Karpas-422 (cell line): ENCODE data around the gene CHORDC1. TPM values are rescaled to one million over a fixed set of nuclear protein-coding genes. Genes with fewer than 3 reads are reported as not detected.

Source experiments
- DNase-seq: peaks from one replicate; pipeline ENCODE4 v3.0.0-alpha.2; 2015
- H2AFZ ChIP-seq: fragments of 200-600 bp; sonication (generic); 2 replicates; pipeline ENCODE4 v1.6.1; 2014; ENCODE audit warnings: antibody characterized with exemption, low read length, mixed read lengths
- H3K27ac ChIP-seq: fragments of 200-600 bp; sonication (generic); 2 replicates; pipeline ENCODE4 v1.5.1; 2014; ENCODE audit warnings: mild to moderate bottlenecking, low read length, moderate library complexity
- H3K27me3 ChIP-seq: fragments of 200-600 bp; sonication (generic); 2 replicates; pipeline ENCODE4 v1.6.1; 2014; ENCODE audit warnings: low read length, mixed read lengths
- H3K36me3 ChIP-seq: fragments of 200-600 bp; sonication (generic); 2 replicates; pipeline ENCODE4 v1.6.1; 2014; ENCODE audit warnings: low read length, mixed read lengths; ENCODE audit not compliant: insufficient read depth
- H3K4me1 ChIP-seq: fragments of 200-600 bp; sonication (generic); 2 replicates; pipeline ENCODE4 v1.6.1; 2014; ENCODE audit warnings: mild to moderate bottlenecking, low read length, mixed read lengths
- H3K4me2 ChIP-seq: fragments of 200-600 bp; sonication (generic); 2 replicates; pipeline ENCODE4 v1.6.1; 2014; ENCODE audit warnings: low read length, low read depth, mild to moderate bottlenecking; ENCODE audit not compliant: poor library complexity, severe bottlenecking
- H3K4me3 ChIP-seq: fragments of 200-600 bp; sonication (generic); 2 replicates; pipeline ENCODE4 v1.5.1; 2014; ENCODE audit warnings: mild to moderate bottlenecking, antibody characterized with exemption, low read length, mixed read lengths
- H3K79me2 ChIP-seq: fragments of 200-600 bp; sonication (generic); 2 replicates; pipeline ENCODE4 v1.6.1; 2014; ENCODE audit warnings: mild to moderate bottlenecking, low read length, mixed read lengths
- H3K9ac ChIP-seq: fragments of 200-600 bp; sonication (generic); 2 replicates; pipeline ENCODE4 v1.6.0; 2014; ENCODE audit warnings: low read length
- H3K9me2 ChIP-seq: fragments of 200-600 bp; sonication (generic), shearing (Covaris generic); replicated peaks from 2 replicates; pipeline ENCODE4 v1.6.0; 2014; ENCODE audit warnings: mild to moderate bottlenecking, low read length, moderate library complexity; ENCODE audit not compliant: insufficient read depth
- H3K9me3 ChIP-seq: fragments of 300-700, 200-600 bp; sonication (generic); 2 replicates; pipeline ENCODE4 v1.6.1; 2014; ENCODE audit warnings: low read length, mixed read lengths
- H4K20me1 ChIP-seq: fragments of 200-600 bp; sonication (generic); 2 replicates; pipeline ENCODE4 v1.6.1; 2014; ENCODE audit warnings: mild to moderate bottlenecking, antibody characterized with exemption, low read length, low read depth; ENCODE audit not compliant: insufficient read depth
- total RNA-seq: library from RNA; depleted of rRNA; stranded (reverse); fragments of >200 nt; shearing (Covaris generic); gene quantifications from 2 replicates; pipeline ENCODE4 v1.2.3, GENCODE V29; 2014; ENCODE audit warnings: low replicate concordance; rRNA removed

Gene CHORDC1
- 134 and 204 TPM in 2 replicates for total RNA-seq

DNA sequence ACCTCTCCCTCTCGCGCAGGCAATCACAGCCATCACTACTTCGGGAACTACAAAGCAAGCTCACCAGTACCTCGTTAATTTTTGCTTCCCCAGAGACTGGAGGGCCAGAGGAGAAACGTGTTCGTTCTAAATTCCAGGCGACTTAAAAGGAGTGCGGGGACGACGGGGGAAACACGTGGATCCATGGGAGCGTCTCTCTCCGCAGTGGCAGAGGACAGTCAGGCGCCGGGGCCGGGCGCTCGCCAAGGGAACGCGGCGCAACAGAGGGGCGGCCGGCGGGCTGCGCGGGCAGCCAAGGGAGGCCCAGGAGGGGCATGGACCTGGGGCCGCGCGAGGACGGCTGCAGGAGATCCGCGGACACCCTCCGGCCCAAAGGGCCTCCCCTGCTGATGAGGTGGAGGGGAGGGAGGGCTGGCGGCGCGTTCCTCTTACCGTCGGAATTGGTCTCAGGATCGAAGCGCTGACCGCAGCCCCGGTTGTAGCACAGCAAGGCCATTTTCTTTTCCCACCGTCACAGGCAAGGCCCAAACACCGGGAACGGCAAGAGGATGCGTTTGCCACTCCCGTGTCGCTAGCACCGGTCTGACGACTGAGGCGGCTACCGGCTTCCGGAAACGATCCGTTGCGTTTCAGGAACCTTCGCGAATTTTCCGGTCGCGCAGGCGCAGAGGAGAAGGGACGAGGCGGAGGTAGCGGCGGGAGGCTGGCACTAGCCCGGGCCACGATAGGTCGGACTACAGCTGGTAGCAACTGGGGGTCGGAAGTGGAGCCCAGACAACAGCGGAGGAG is at the start of gene CHORDC1:
TSS of gene CHORDC1 (minus strand) at position 591 of the 789 bp plus-strand sequence. CDS start at position 496, 95 bp downstream.
- peaks cover 13% of the 10 kb centered on the region; the same call in 1 of the 2 replicates for H3K36me3 ChIP-seq
- DNase-seq = peak; percentile 100
- no peaks in the 10 kb centered on the region for H3K9me2 ChIP-seq
- no peaks in the 10 kb centered on the region for H3K27me3 ChIP-seq
- H3K4me1 ChIP-seq = peaks cover 43% of the 10 kb centered on the region
- peaks cover 40% of the 10 kb centered on the region for H4K20me1 ChIP-seq
- H2AFZ ChIP-seq = peak within 1 kb of the TSS; percentile 92
- no peaks in the 10 kb centered on the region for H3K9me3 ChIP-seq
- peak within 1 kb of the TSS; percentile 77 for H3K4me3 ChIP-seq
- peak within 1 kb of the TSS; percentile 79 for H3K9ac ChIP-seq
- H3K4me2 ChIP-seq = peak within 1 kb of the TSS; percentile 84
- peaks cover 59% of the 10 kb centered on the region for H3K79me2 ChIP-seq
- peak within 1 kb of the TSS; percentile 50 for H3K27ac ChIP-seq

DNA sequence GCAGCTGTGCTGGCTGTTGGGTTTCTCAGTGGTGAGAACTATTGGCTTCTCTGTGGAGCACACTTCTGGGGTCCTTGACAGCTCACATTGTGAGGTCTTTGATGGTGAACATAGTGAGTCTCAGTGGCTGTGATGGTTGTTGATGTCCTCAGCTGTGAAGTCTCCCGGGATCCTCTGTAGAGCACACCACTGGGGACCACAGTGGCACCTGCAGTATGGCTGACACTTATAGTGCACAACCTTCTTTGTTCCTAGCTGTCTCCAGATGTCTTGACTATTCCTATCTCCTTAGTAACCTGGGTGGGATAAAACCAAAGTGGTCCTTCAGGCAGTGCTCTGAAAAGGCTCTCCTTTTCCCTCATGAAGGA is 34.3 kb upstream of the CHORDC1 start:
- Histone ChIP-seq H3K9me2 (no peaks in the 10 kb centered on the region), H3K36me3 (no peaks in the 10 kb centered on the region), H3K9ac (no peak overlapping the region), H3K9me3 (no peaks in the 10 kb centered on the region), H3K4me1 (no peaks in the 10 kb centered on the region), H3K27me3 (no peaks in the 10 kb centered on the region), H2AFZ (no peak overlapping the region), H3K79me2 (no peaks in the 10 kb centered on the region), H3K4me3 (no peak overlapping the region), H4K20me1 (no peaks in the 10 kb centered on the region), H3K4me2 (no peak overlapping the region), H3K27ac (no peak overlapping the region)
- no peak for DNase-seq

DNA sequence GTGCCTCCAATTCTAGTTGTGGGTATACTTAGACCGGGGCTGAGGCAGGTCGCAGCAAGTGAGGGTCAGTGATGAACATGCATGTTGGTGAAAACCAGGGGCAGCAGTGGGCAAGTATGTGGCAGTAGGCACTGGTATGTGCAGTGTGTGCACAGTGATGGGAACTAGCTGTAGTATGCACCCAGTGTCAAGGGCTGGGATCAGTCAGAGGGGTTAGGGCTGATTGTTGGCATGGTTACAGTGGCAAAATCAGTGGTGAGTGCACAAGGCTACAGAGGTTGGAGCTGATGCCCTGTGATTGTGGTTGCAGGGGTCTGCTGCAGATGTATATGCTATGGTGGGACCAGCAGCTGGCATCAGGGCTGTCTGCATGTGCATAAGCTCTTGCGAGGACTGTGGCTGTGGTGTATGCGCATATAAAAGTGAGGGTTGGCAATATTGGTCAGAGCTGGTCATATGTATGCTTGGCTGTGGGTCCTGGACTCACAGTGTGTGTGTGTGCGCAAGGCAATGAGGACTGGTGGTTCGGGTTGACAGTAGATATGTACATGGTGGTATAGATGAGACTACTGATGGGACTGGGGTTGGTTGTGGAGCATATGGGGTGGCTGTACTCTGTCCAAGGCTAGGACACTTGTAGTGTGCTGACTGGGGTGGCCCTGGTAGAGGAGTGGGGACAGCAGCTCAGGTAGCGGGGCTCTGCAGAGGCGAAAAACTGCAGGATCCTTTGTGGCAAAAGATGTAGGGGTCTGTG is 33.7 kb upstream of the CHORDC1 start:
- H3K9ac ChIP-seq = no peak overlapping the region
- H2AFZ ChIP-seq = no peak overlapping the region
- H4K20me1 ChIP-seq = no peaks in the 10 kb centered on the region
- no peaks in the 10 kb centered on the region for H3K9me2 ChIP-seq
- no peak overlapping the region for H3K27ac ChIP-seq
- no peaks in the 10 kb centered on the region for H3K9me3 ChIP-seq
- H3K4me3 ChIP-seq = no peak overlapping the region
- no peak for DNase-seq
- H3K79me2 ChIP-seq = no peaks in the 10 kb centered on the region
- H3K4me1 ChIP-seq = no peaks in the 10 kb centered on the region
- H3K27me3 ChIP-seq = no peaks in the 10 kb centered on the region
- H3K36me3 ChIP-seq = no peaks in the 10 kb centered on the region
- no peak overlapping the region for H3K4me2 ChIP-seq

DNA sequence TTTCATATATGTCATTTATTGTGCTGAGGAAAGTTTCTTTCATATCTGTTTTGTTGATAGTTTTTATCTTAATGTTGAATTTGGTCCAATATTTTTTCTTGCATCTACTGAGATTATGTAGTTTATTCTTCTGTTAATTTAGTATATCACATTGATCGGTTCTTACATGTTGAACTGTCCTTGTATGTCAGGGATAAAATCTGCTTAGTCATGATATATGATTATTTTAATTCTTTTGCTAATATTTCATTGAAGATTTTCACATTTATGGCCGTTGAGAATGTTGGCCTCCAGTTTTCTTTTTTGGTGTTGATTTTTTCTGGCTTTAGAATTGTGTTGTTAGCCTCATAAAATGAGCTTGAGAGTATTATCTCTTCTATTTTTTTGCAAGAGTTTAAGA is 31.2 kb upstream of the CHORDC1 start:
- H2AFZ ChIP-seq = no peak overlapping the region
- no peaks in the 10 kb centered on the region for H3K27me3 ChIP-seq
- H3K9ac ChIP-seq = no peak overlapping the region
- no peaks in the 10 kb centered on the region for H3K9me2 ChIP-seq
- H3K27ac ChIP-seq = no peak overlapping the region
- H4K20me1 ChIP-seq = no peaks in the 10 kb centered on the region
- H3K79me2 ChIP-seq = no peaks in the 10 kb centered on the region
- no peaks in the 10 kb centered on the region for H3K9me3 ChIP-seq
- no peaks in the 10 kb centered on the region for H3K36me3 ChIP-seq
- no peak overlapping the region for H3K4me2 ChIP-seq
- no peak overlapping the region for H3K4me3 ChIP-seq
- DNase-seq = no peak
- no peaks in the 10 kb centered on the region for H3K4me1 ChIP-seq

DNA sequence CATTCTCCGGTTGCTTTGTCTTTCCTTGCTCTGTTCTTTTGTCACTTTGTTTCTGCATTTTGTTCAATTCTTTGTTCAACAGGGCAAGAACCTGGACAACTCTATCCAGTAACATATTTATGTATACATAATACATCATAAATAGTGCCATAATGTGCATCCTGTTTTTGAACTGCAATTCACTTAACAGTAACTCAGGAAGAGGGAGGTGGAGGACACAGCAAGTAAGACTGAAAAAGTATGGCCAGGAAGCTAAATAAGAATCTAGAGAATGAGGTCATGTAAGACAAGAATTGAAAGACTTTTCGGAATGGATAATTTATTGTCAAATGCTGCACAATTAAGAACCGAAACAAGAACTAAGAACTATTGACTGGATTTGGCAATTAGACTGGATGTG is 29.2 kb upstream of the CHORDC1 start:
- H2AFZ ChIP-seq = no peak overlapping the region

DNA sequence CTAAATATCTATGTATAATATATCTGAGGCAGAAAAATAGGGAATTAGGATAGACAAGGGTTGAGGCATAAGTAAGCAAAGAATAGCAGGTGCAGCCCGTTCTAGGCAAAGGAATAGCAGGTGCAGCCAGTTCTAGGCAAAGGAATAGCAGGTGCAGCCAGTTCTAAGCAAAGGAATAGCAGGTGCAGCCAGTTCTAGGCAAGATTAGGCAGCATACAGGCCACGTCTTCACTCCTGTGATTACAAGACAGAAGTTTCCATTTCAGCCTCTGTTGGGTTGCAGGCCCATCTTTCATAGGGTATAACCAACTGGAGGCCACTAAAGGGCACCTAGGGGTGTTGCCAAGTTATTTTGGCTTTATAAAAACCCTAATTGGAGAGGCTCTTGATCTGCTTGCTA is 28.8 kb upstream of the CHORDC1 start:
- H2AFZ ChIP-seq = no peak overlapping the region
- H3K9me3 ChIP-seq = no peaks in the 10 kb centered on the region
- no peak for DNase-seq
- no peaks in the 10 kb centered on the region for H3K79me2 ChIP-seq
- H3K9me2 ChIP-seq = no peaks in the 10 kb centered on the region
- H3K4me2 ChIP-seq = no peak overlapping the region
- H4K20me1 ChIP-seq = no peaks in the 10 kb centered on the region
- H3K9ac ChIP-seq = no peak overlapping the region
- H3K4me1 ChIP-seq = no peaks in the 10 kb centered on the region
- no peaks in the 10 kb centered on the region for H3K27me3 ChIP-seq
- H3K4me3 ChIP-seq = no peak overlapping the region
- H3K36me3 ChIP-seq = no peaks in the 10 kb centered on the region
- H3K27ac ChIP-seq = no peak overlapping the region

More for the DNA sequence above, 29.2 kb upstream of the CHORDC1 start:
- Histone ChIP-seq H3K9me3 (no peaks in the 10 kb centered on the region), H3K9ac (no peak overlapping the region), H3K9me2 (no peaks in the 10 kb centered on the region), H3K79me2 (no peaks in the 10 kb centered on the region), H4K20me1 (no peaks in the 10 kb centered on the region), H3K4me1 (no peaks in the 10 kb centered on the region), H3K4me3 (no peak overlapping the region), H3K36me3 (no peaks in the 10 kb centered on the region), H3K27me3 (no peaks in the 10 kb centered on the region), H3K4me2 (no peak overlapping the region), H3K27ac (no peak overlapping the region)
- DNase-seq = no peak

DNA sequence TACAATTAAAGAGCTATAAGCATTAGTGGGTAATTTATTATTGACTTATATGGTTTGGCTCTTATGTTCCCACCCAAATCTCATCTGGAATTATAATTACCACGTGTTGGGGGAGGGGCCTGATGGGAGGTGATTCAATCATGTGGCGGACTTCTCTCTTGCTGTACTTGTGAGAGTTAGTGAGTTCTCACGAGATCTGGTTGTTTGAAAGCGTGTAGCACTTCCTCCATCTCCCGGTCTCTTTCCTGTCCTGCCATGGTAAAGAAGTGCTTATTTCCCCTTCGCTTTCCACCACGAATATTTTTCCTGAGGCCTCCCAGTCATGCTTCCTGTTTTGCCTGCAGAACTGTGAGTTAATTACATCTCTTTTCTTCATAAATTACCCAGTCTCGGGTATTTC is 28.1 kb upstream of the CHORDC1 start:
- peak; percentile 50 for DNase-seq
- Histone ChIP-seq H3K79me2 (no peaks in the 10 kb centered on the region), H3K4me2 (no peak overlapping the region), H4K20me1 (no peaks in the 10 kb centered on the region), H3K9me2 (no peaks in the 10 kb centered on the region), H3K4me1 (no peaks in the 10 kb centered on the region), H3K9ac (no peak overlapping the region), H3K9me3 (no peaks in the 10 kb centered on the region), H3K4me3 (no peak overlapping the region), H2AFZ (no peak overlapping the region), H3K27ac (no peak overlapping the region), H3K27me3 (no peaks in the 10 kb centered on the region), H3K36me3 (no peaks in the 10 kb centered on the region)

DNA sequence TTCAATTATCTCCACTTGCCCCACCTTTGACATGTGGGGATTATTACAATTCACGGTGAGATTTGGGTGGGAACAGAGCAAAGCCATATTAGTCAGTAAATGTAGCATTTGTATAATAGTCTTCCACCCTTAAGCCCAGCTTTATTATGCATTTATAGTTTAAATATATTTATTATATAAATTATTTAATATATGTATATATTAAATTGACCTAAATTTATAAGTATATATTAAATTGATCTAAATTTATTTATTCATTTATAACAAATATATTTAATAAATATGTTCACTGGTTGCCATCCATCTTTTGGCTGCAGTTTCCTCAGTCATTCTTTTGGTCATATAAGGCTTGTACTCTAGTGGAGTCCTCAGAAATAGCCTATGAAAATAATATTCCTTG is 23.6 kb upstream of the CHORDC1 start:
- Histone ChIP-seq H2AFZ (no peak overlapping the region), H3K9me3 (no peaks in the 10 kb centered on the region), H3K4me2 (no peak overlapping the region), H3K79me2 (no peaks in the 10 kb centered on the region), H4K20me1 (no peaks in the 10 kb centered on the region), H3K4me1 (no peaks in the 10 kb centered on the region), H3K9ac (no peak overlapping the region), H3K36me3 (no peaks in the 10 kb centered on the region), H3K9me2 (no peaks in the 10 kb centered on the region), H3K4me3 (no peak overlapping the region), H3K27me3 (no peaks in the 10 kb centered on the region), H3K27ac (no peak overlapping the region)
- no peak for DNase-seq
